Endodermal cell (in vitro differentiated cells): Measurements from ENCODE around the gene CAPN1. TPM values are rescaled to one million over a fixed set of nuclear protein-coding genes. Genes with fewer than 3 reads are reported as not detected.

Experiments
- DNase-seq: peaks from one replicate; pipeline ENCODE4 v3.0.0-alpha.2; 2017
- H3K27ac ChIP-seq: 2 replicates; pipeline ENCODE4 v1.5.1; 2013; ENCODE audit warnings: mild to moderate bottlenecking, low read depth, low read length, moderate library complexity
- H3K27me3 ChIP-seq: 2 replicates; pipeline ENCODE4 v1.6.1; 2013; ENCODE audit warnings: mild to moderate bottlenecking, low read length, moderate library complexity; ENCODE audit not compliant: insufficient read depth, control insufficient read depth, poor library complexity, severe bottlenecking
- H3K36me3 ChIP-seq: 2 replicates; pipeline ENCODE4 v1.7.0; 2013; ENCODE audit warnings: mild to moderate bottlenecking, low read length, moderate library complexity; ENCODE audit not compliant: control insufficient read depth, insufficient read depth
- H3K4me1 ChIP-seq: one replicate; pipeline ENCODE4 v1.7.0; 2013; ENCODE audit warnings: low read length; ENCODE audit not compliant: control insufficient read depth, insufficient read depth
- H3K4me3 ChIP-seq: 2 replicates; pipeline ENCODE4 v1.5.1; 2013; ENCODE audit warnings: mild to moderate bottlenecking, low read length, moderate library complexity
- H3K9ac ChIP-seq: 2 replicates; pipeline ENCODE4 v1.6.1; 2013; ENCODE audit warnings: mild to moderate bottlenecking, low read length, moderate library complexity; ENCODE audit not compliant: poor library complexity, severe bottlenecking; ENCODE audit errors: extremely low read depth
- H3K9me3 ChIP-seq: 2 replicates; pipeline ENCODE4 v1.6.1; 2013; ENCODE audit warnings: mild to moderate bottlenecking, low read length, moderate library complexity; ENCODE audit not compliant: control insufficient read depth
- H3K27ac Mint-ChIP-seq: 2 replicates; pipeline ENCODE4 v1.8.0; 2020; ENCODE audit warnings: mixed read lengths
- H3K27me3 Mint-ChIP-seq: 2 replicates; pipeline ENCODE4 v1.8.0; 2021; ENCODE audit warnings: mild to moderate bottlenecking, mixed read lengths; ENCODE audit not compliant: insufficient read depth
- H3K36me3 Mint-ChIP-seq: 2 replicates; pipeline ENCODE4 v1.8.0; 2020; ENCODE audit warnings: low read depth, mixed read lengths
- H3K4me1 Mint-ChIP-seq: 2 replicates; pipeline ENCODE4 v1.8.0; 2020; ENCODE audit warnings: mixed read lengths
- H3K4me3 Mint-ChIP-seq: 2 replicates; pipeline ENCODE4 v1.8.0; 2020; ENCODE audit warnings: mild to moderate bottlenecking, moderate library complexity, mixed read lengths
- H3K9me3 Mint-ChIP-seq: 2 replicates; pipeline ENCODE4 v1.8.0; 2020; ENCODE audit warnings: mild to moderate bottlenecking, mixed read lengths
- CTCF ChIP-seq: fragments of 200-600 bp; sonication (generic); conservative IDR thresholded peaks from 2 replicates; pipeline ENCODE4 v1.5.0; 2021; ENCODE audit warnings: antibody characterized with exemption, mild to moderate bottlenecking
- WGBS, 2 experiments: methylation state at CpG; one replicate each; pipeline versions ENCODE4 v1.1.5 to v1.1.7; 2013; ENCODE audit warnings: missing lambda C conversion rate in 2 of 2, mixed read lengths in 1 of 2; ENCODE audit not compliant: insufficient coverage in 1 of 2, insufficient read length in 1 of 2; 5-methylcytosine and 5-hydroxymethylcytosine counted together
- total RNA-seq, 2 donors: library from RNA; stranded (reverse); fragmentation: NEBNext Ultra II Directional in 1 of 2; extraction: Animal tissue kit (Norgen Biotek cat#: 25700) in 1 of 2; gene quantifications; 2 replicates in 1 of 2; 3 replicates in 1 of 2; pipeline ENCODE4 v1.2.1, GENCODE V29; 2021

The CAPN1 gene
- total RNA-seq, 2 donors from 2014 or later = 183 to 223 TPM

GRCh38 chr11:65165410-65166317 is 16.1 kb upstream of the CAPN1 start:
- 91 to 93% methylated on average over 21 to 30 of the region's 31 CpGs for WGBS, 2 experiments
- no peak overlapping the region for H3K4me3 ChIP-seq
- H3K36me3 ChIP-seq = no peaks in the 10 kb centered on the region
- no peaks in the 10 kb centered on the region for H3K27me3 ChIP-seq
- no peaks in the 10 kb centered on the region for H3K36me3 Mint-ChIP-seq
- no peak overlapping the region for H3K9ac ChIP-seq
- no peaks in the 10 kb centered on the region for H3K9me3 Mint-ChIP-seq
- H3K4me1 ChIP-seq = no peaks in the 10 kb centered on the region
- no peak overlapping the region for H3K4me3 Mint-ChIP-seq
- no peaks in the 10 kb centered on the region for H3K27me3 Mint-ChIP-seq
- H3K9me3 ChIP-seq = no peaks in the 10 kb centered on the region
- H3K4me1 Mint-ChIP-seq = peaks cover 8% of the 10 kb centered on the region
- DNase-seq = no peak
- H3K27ac ChIP-seq = no peak overlapping the region
- no peak for TF ChIP-seq CTCF
- no peak overlapping the region for H3K27ac Mint-ChIP-seq

- H3K9ac ChIP-seq = no peak overlapping the region
- 83 to 92% methylated on average over 1 to 2 of the region's 3 CpGs for WGBS, 2 experiments
- H3K27me3 Mint-ChIP-seq = no peaks in the 10 kb centered on the region
- no peaks in the 10 kb centered on the region for H3K4me1 ChIP-seq
- H3K36me3 ChIP-seq = no peaks in the 10 kb centered on the region
- no peak overlapping the region for H3K4me3 Mint-ChIP-seq
- no peaks in the 10 kb centered on the region for H3K9me3 ChIP-seq
- no peaks in the 10 kb centered on the region for H3K27me3 ChIP-seq
- no peak for DNase-seq
- H3K4me3 ChIP-seq = no peak overlapping the region
- no peak overlapping the region for H3K27ac ChIP-seq
- TF ChIP-seq CTCF = no peak
- H3K36me3 Mint-ChIP-seq = no peaks in the 10 kb centered on the region
- H3K9me3 Mint-ChIP-seq = no peaks in the 10 kb centered on the region
- peaks cover 8% of the 10 kb centered on the region for H3K4me1 Mint-ChIP-seq
- H3K27ac Mint-ChIP-seq = no peak overlapping the region
These were observed 14.8 kb upstream of the CAPN1 start for GRCh38 chr11:65166893-65167292.

GRCh38 chr11:65167656-65168055 is 14.1 kb upstream of the CAPN1 start:
- Histone ChIP-seq H3K9ac (no peak overlapping the region), H3K36me3 (no peaks in the 10 kb centered on the region), H3K27ac (no peak overlapping the region), H3K4me3 (no peak overlapping the region), H3K9me3 (no peaks in the 10 kb centered on the region), H3K4me1 (no peaks in the 10 kb centered on the region), H3K27me3 (no peaks in the 10 kb centered on the region)
- 95% methylated on average over 3 of the region's 3 CpGs; no CpG with 5 or more reads in 1 of the 2 experiments for WGBS, 2 experiments
- Mint-ChIP-seq H3K27ac (no peak overlapping the region), H3K4me1 (peaks cover 8% of the 10 kb centered on the region), H3K27me3 (no peaks in the 10 kb centered on the region), H3K4me3 (no peak overlapping the region), H3K9me3 (no peaks in the 10 kb centered on the region), H3K36me3 (no peaks in the 10 kb centered on the region)
- no peak for DNase-seq
- no peak for TF ChIP-seq CTCF
